Fibroblast of villous mesenchyme (primary cell): ENCODE measurements around the gene MAGI1. TPM values are rescaled to one million over a fixed set of nuclear protein-coding genes. Genes with fewer than 3 reads are reported as not detected.

Experiments used
- DNase-seq: peaks from one replicate; pipeline ENCODE4 v3.0.0-alpha.2; 2010; ENCODE audit warnings: low read depth
- H3K4me3 ChIP-seq: 2 replicates; pipeline ENCODE4 v1.5.1; 2011; ENCODE audit warnings: low read depth, mild to moderate bottlenecking, low read length
- CTCF ChIP-seq: IDR thresholded peaks from 2 replicates; pipeline ENCODE4 v1.5.1; 2012; ENCODE audit warnings: low read depth, mild to moderate bottlenecking, low read length; ENCODE audit not compliant: insufficient read depth
- total RNA-seq: library from RNA; depleted of rRNA; stranded (reverse); fragments of >200 nt; gene quantifications from 2 replicates; pipeline ENCODE4 v1.2.3, GENCODE V29; 2012

Gene MAGI1
- total RNA-seq, 1 donor, result 20.7 TPM

GRCh38 chr3:65361448-65361847 lies 677.3 kb downstream of the MAGI1 start:
- TF ChIP-seq CTCF, result no peak
- DNase-seq, result no peak
- no peak overlapping the region for H3K4me3 ChIP-seq

GRCh38 chr3:65356331-65357248 lies 682.1 kb downstream of the MAGI1 start:
- TF ChIP-seq CTCF, result no peak
- peak; percentile 27 for DNase-seq
- H3K4me3 ChIP-seq, result peak overlapping the region; percentile 42

DNA sequence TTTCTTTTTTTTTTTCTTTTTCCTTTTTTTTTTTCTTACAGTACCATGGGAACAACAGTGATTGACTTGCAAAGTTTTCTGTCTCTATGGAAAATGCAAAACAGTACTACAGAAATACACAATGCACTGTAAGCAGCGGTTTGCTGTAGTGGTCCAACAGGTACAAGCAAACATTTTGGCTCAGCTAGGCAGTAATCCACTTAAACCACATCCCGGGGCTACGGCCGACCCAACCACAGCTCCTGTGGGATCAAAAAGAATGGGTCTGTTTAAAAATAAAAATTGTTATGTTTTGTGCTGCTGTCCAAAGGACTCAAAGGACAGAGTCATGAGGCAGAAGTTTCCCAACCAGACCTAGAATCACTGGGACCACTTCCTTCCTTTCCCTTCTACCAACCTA lies 683.8 kb downstream of the MAGI1 start:
- no peak for DNase-seq
- no peak for TF ChIP-seq CTCF
- no peak overlapping the region for H3K4me3 ChIP-seq

- TF ChIP-seq CTCF, result no peak
- no peak overlapping the region for H3K4me3 ChIP-seq
- no peak for DNase-seq
Measured at GRCh38 chr3:65352951-65353350, 685.8 kb downstream of the MAGI1 start.

DNA sequence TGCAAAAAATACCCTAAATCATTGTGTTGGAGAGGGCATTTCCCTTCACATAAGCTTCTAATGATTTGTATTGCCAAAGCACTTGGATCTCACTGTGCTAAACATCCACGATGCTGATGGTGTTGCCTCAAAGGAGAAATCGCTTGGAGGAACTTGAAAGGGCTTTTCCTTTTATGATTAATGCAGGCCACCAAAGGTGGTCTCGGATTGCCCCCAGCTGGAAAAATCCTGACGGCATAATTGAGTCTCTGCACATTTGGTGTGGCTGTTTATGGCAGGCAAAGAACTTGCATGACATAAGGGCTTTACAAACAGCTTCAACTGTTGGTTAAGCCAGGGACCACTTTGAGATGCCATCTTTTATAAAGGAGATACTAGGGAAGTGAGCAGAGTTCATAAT lies 687.0 kb downstream of the MAGI1 start:
- no peak overlapping the region for H3K4me3 ChIP-seq
- TF ChIP-seq CTCF, result no peak
- DNase-seq, result no peak

GRCh38 chr3:65350801-65351476 lies 687.8 kb downstream of the MAGI1 start:
- H3K4me3 ChIP-seq, result no peak overlapping the region
- no peak for DNase-seq
- TF ChIP-seq CTCF, result no peak
